GM15510 (cell line): ENCODE data around the gene AGAP9.

Experiments used
- POLR2A ChIP-seq: IDR thresholded peaks from 3 replicates; pipeline ENCODE4 v1.6.1; 2011; ENCODE audit warnings: borderline replicate concordance; ENCODE audit not compliant: insufficient read length; ENCODE audit errors: extremely low read depth

Gene AGAP9

DNA sequence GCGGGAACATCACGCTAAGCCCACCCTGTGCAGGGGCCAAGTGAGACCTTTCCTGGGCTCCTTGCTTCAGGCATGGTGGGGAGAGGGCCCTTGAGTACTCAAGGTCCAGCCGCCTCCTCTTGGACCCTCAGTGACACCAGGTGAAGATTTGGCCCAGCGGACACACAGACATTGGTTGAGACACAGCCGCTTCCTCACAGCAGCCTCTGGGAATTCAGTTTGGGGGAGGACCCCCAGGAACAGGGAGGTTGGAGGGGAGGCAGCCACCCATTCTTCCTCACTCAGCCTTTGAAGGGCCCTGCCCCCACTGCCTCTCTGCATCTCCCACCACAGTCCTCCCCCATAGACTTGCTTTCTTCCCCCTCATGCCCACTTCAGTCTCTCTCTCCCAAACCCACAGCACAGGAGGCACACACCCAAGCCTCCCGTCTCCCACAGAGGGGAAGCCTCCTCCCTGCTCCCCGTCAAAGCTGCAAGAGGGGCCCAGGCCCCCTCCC lies 71.4 kb downstream of the AGAP9 start:
- TF ChIP-seq POLR2A, result no peak
